ENCODE data around the gene AHI1.

Gene AHI1

DNA sequence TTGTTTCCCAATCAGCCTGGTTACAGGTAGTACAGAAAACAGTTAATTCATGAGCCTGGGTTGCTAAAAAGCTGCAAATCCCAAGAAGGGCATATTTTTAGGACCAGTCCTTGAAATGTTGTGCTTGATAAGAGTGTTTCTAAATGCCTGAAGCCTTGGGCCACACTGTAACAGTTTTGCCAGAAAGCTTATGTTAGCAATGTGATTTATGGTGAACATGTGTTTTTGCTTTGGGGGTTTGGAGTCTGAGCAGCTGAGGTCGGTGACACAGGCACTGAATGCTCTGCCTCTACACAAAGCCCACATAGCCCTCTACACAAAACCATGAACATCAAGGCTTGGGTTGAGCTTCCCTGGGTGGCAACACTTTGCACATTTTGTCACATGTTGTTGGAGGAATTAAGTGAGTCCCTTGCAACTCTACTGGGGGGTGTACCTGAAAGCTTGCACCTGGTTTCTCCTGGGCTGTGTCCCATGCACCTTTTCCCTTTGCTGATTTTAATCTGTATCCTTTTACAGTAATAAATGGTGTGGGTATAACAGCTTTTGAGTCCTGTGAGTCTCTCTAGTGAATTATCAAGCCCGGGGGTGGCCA, 22.2 kb downstream of the AHI1 start:
- ATAC-seq (replicated peaks; ENCODE audit: extremely low read depth, poor library complexity, severe bottlenecking) (no peak), DNase-seq (ENCODE audit: low spot score in 2 of 2) (no peak)
- Mint-ChIP-seq H3K27ac (ENCODE audit: low read depth) (no peak overlapping the region), H3K36me3 (ENCODE audit: insufficient read depth) (peaks cover 2% of the 10 kb centered on the region), H3K27me3 (no peaks in the 10 kb centered on the region), H3K4me1 (no peaks in the 10 kb centered on the region), H3K9me3 (no peaks in the 10 kb centered on the region), H3K4me3 (no peak overlapping the region)

DNA sequence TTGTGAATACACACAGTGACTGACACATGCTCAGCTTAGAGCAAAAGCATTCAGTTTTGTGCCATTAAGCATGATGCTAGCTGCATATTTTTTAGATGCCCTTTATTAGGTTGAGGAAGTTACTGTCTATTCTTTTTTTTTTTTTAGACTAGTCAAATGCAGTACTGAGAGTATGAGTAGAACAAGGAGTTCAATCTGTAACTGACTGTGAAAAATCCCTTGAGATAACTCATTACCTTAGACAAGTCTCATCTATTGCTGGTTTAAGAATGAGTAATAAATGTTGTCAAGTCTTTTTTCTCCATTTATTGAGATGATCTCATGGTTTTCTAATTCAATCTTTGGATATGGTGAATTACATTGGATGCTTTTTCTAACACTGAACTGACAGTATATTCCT, 23.2 kb downstream of the AHI1 start:
- Mint-ChIP-seq H3K4me3 (no peak overlapping the region), H3K27me3 (no peaks in the 10 kb centered on the region), H3K4me1 (no peaks in the 10 kb centered on the region), H3K27ac (ENCODE audit: low read depth) (no peak overlapping the region), H3K9me3 (no peaks in the 10 kb centered on the region), H3K36me3 (ENCODE audit: insufficient read depth) (peaks cover 2% of the 10 kb centered on the region)
- no peak for DNase-seq (ENCODE audit: low spot score in 2 of 2)
- no peak for ATAC-seq (replicated peaks; ENCODE audit: extremely low read depth, poor library complexity, severe bottlenecking)

DNA sequence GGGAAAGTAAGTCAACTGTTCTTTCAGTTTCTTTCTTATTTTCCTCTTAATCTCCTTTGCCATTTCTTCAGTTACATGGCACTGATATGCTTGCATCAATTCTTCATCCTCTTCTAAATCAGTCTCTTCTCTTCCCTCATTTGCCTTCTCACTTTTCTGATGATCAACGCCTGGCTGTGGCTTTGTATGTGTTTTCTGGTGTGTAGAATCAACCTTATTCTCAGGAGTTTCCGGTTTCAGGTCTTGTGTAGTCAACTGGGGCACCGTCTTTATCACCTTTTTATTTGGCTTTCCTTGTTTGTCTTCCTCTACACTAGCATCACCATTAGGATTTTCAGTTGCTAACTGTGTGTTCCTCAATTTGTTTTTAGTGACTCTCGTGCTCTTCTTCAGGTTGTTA, 31.6 kb downstream of the AHI1 start:
- H3K4me3 Mint-ChIP-seq = no peak overlapping the region
- H3K4me1 Mint-ChIP-seq = peaks cover 6% of the 10 kb centered on the region
- no peak for ATAC-seq (replicated peaks; ENCODE audit: extremely low read depth, poor library complexity, severe bottlenecking)
- DNase-seq (ENCODE audit: low spot score in 2 of 2) = no peak
- H3K36me3 Mint-ChIP-seq (ENCODE audit: insufficient read depth) = peaks cover 2% of the 10 kb centered on the region
- no peaks in the 10 kb centered on the region for H3K27me3 Mint-ChIP-seq
- H3K9me3 Mint-ChIP-seq = no peaks in the 10 kb centered on the region
- H3K27ac Mint-ChIP-seq (ENCODE audit: low read depth) = no peak overlapping the region

DNA sequence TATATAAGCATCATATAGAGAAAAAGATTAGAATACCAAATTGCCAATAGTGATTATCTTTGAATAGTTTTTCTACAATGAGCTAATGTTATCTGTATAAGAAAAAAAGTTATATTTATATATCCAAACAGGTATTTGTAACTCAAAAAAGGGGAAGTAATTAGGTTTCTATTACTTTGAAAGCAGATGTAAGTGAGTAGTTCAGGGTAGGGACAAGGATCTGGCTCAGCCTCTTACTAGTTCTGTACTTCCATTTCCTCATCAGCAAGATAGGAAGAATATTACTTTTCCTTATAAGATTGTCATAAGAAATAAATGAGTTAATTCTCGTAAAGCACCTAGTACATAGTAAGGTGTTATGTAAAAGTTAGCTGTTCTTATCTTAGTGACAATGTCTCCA, 32.2 kb downstream of the AHI1 start:
- H3K4me3 Mint-ChIP-seq = no peak overlapping the region
- H3K36me3 Mint-ChIP-seq (ENCODE audit: insufficient read depth) = peaks cover 2% of the 10 kb centered on the region
- H3K9me3 Mint-ChIP-seq = no peaks in the 10 kb centered on the region
- no peaks in the 10 kb centered on the region for H3K27me3 Mint-ChIP-seq
- H3K4me1 Mint-ChIP-seq = peaks cover 9% of the 10 kb centered on the region
- ATAC-seq (replicated peaks; ENCODE audit: extremely low read depth, poor library complexity, severe bottlenecking) (no peak), DNase-seq (ENCODE audit: low spot score in 2 of 2) (no peak)
- no peak overlapping the region for H3K27ac Mint-ChIP-seq (ENCODE audit: low read depth)

DNA sequence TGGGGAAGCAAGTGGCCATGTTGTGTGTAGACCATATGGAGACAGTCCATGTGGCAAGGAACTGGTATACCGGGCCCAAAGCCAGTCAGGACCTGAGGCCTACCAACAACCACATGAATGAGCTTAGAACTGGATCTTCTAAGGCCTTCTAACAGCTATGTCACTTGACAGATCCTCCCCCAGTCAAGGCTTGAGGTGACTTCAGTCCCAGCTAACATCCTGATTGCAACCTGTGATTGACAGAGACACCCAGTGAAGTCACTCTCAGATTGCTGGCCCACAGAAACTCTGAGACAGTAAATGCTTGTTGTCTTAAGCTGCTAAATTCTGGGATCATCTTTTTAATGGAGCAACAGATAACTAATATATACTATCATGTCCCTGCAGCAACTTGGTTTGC, 32.9 kb downstream of the AHI1 start:
- H3K4me3 Mint-ChIP-seq = no peak overlapping the region
- H3K27ac Mint-ChIP-seq (ENCODE audit: low read depth) = no peak overlapping the region
- DNase-seq (ENCODE audit: low spot score in 2 of 2) (no peak), ATAC-seq (replicated peaks; ENCODE audit: extremely low read depth, poor library complexity, severe bottlenecking) (no peak)
- no peaks in the 10 kb centered on the region for H3K27me3 Mint-ChIP-seq
- no peaks in the 10 kb centered on the region for H3K9me3 Mint-ChIP-seq
- H3K4me1 Mint-ChIP-seq = peaks cover 11% of the 10 kb centered on the region
- H3K36me3 Mint-ChIP-seq (ENCODE audit: insufficient read depth) = peaks cover 2% of the 10 kb centered on the region

DNA sequence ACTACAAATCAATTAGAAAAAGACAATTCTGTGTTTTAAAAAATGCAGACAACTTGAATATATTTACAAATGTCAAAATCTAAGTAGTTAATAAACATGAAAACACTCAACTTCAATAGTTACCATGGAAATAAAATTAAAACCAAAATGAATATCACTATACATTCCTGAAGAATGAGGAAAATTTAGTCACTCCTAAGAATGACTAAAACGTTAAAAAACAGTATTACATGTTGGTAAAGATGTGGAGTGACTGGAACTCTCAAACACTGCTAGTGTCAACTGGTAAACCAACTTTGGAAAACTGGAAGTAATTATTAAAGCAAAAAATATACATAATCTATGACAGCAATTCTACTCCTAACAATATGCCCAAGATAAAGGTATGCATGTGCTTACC, 36.3 kb downstream of the AHI1 start:
- Mint-ChIP-seq H3K27ac (ENCODE audit: low read depth) (no peak overlapping the region), H3K27me3 (no peaks in the 10 kb centered on the region), H3K4me1 (peaks cover 11% of the 10 kb centered on the region), H3K9me3 (no peaks in the 10 kb centered on the region), H3K36me3 (ENCODE audit: insufficient read depth) (peaks cover 4% of the 10 kb centered on the region), H3K4me3 (no peak overlapping the region)
- no peak for ATAC-seq (replicated peaks; ENCODE audit: extremely low read depth, poor library complexity, severe bottlenecking)
- no peak for DNase-seq (ENCODE audit: low spot score in 2 of 2)

DNA sequence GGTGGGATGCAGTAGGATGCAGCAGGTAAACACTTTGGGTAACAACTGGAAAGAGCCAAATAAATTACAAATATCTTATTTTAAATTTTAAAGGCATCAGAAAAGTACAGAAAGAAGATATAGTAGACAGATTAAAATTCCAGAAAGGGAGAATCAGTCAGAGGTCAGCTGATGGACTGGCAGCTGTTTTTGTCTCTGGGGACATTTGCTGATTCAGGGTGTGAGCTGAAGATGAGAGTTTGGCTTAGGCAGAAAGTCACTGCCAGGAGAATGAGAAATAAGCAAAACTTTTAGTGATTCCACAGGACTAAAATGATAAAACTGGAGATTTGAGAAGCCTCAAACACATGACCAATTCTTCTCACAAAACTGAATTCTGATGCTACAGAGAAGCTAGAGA, 39.5 kb downstream of the AHI1 start:
- ATAC-seq (replicated peaks; ENCODE audit: extremely low read depth, poor library complexity, severe bottlenecking) (no peak), DNase-seq (ENCODE audit: low spot score in 2 of 2) (no peak)
- Mint-ChIP-seq H3K4me1 (peaks cover 5% of the 10 kb centered on the region), H3K27me3 (no peaks in the 10 kb centered on the region), H3K27ac (ENCODE audit: low read depth) (no peak overlapping the region), H3K4me3 (no peak overlapping the region), H3K9me3 (no peaks in the 10 kb centered on the region), H3K36me3 (ENCODE audit: insufficient read depth) (peaks cover 4% of the 10 kb centered on the region)

DNA sequence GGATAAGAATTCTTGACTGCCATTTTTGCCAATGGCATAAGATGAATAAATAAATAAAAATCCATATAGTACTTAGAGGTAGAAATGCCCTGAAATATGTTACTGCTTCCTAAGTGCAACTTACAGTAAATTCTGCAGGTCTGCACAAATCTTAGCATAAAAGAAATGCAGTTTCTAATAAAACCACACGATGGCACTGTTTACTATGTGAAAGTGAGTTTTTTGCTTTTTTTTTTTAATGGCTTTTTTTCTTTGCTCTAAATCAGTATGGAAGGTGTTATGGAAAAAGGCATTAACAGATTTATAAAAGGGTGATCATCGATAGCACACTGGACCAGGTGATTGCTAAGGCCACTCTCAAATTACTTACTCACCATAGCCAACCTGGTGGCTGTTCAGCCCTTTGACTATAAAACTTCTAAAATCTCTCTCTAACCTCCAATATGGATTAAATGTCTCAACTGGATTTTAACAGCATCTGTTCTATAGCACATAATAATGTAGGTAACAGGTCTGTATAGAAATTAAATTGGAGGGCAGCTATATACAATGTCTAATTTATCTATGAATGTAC, 45.8 kb downstream of the AHI1 start:
- no peaks in the 10 kb centered on the region for H3K4me1 Mint-ChIP-seq
- ATAC-seq (replicated peaks; ENCODE audit: extremely low read depth, poor library complexity, severe bottlenecking) (no peak), DNase-seq (ENCODE audit: low spot score in 2 of 2) (no peak)
- no peaks in the 10 kb centered on the region for H3K36me3 Mint-ChIP-seq (ENCODE audit: insufficient read depth)
- H3K9me3 Mint-ChIP-seq = no peaks in the 10 kb centered on the region
- H3K27me3 Mint-ChIP-seq = no peaks in the 10 kb centered on the region
- H3K4me3 Mint-ChIP-seq = no peak overlapping the region
- no peak overlapping the region for H3K27ac Mint-ChIP-seq (ENCODE audit: low read depth)

DNA sequence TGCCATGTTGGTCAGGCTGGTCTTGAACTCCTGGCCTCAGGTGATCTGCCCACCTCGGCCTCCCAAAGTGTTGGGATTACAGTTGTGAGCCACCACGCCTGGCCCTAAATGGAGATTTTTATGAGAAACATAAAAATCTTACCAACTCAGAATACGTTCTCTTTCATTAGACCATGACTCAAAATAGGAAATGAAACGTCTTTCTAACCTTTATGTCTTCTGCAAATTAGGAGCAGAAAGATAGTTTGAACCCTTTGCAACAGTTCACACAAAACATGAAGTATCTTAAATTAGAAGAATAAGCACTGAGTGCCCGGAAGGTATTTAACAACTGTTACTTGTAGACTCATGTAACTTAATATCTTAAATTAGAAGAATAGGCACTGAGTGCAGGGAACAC, 48.3 kb downstream of the AHI1 start:
- Mint-ChIP-seq H3K4me1 (no peaks in the 10 kb centered on the region), H3K27ac (ENCODE audit: low read depth) (no peak overlapping the region), H3K36me3 (ENCODE audit: insufficient read depth) (peaks cover 1% of the 10 kb centered on the region), H3K4me3 (no peak overlapping the region), H3K9me3 (no peaks in the 10 kb centered on the region), H3K27me3 (no peaks in the 10 kb centered on the region)
- DNase-seq (ENCODE audit: low spot score in 2 of 2) (no peak), ATAC-seq (replicated peaks; ENCODE audit: extremely low read depth, poor library complexity, severe bottlenecking) (no peak)

DNA sequence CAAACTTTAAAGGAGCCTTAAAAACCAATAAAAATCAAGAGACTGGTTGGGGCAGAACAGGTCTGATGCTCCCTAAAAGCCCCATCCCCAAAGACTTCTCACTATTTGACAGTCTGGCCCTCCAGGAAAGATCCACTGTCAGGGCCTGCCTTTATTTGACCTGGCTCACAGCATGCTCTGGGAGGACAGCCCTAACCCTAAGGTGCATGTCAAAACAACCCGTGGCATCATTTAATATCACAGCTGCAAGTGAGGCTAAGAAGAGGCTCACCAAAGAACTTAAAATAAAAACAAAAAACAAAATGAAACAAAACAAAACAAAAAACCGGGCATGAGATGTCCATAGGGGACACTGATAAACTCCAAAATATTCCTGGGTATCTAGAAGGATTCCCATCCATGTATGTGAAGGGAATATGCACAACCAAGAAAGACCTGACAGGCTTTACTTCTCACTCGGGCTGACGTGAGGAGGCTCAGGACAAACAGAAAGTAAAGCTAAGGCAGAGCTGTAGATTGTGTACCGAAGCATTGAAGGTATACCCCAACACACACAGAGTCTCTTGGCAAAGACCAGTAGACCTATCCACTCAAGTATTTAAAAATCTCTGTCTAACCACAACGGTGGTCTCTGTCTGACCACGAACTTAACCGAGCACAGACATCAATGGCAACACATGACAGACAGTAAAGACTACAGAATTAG, 57.3 kb downstream of the AHI1 start:
- H3K9me3 Mint-ChIP-seq = no peaks in the 10 kb centered on the region
- DNase-seq (ENCODE audit: low spot score in 2 of 2) (no peak), ATAC-seq (replicated peaks; ENCODE audit: extremely low read depth, poor library complexity, severe bottlenecking) (peak; percentile 49)
- peak overlapping the region; percentile 19 for H3K4me3 Mint-ChIP-seq
- H3K36me3 Mint-ChIP-seq (ENCODE audit: insufficient read depth) = no peaks in the 10 kb centered on the region
- H3K4me1 Mint-ChIP-seq = peaks cover 5% of the 10 kb centered on the region
- peak overlapping the region; percentile 70 for H3K27ac Mint-ChIP-seq (ENCODE audit: low read depth)
- no peaks in the 10 kb centered on the region for H3K27me3 Mint-ChIP-seq

DNA sequence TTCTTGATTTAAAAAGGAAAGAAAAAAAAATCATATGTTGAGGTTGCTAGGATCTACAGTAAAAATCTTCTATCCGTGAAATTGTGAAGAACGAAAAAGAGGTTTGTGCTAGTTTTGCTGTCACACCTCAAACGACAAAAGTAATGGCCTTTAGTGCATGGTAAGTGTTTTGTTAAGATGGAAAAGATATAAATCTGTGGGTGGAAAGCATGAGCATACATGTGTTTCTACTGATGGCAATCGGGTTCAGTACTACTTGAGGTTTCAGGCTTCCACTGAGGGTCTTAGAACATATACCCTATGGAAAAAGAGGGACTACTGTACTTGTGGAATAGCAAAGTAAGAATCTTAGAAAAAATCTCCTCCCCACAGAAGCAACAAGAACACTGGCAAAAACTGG, 58.0 kb downstream of the AHI1 start:
- Mint-ChIP-seq H3K4me3 (no peak overlapping the region), H3K4me1 (peaks cover 5% of the 10 kb centered on the region), H3K27me3 (no peaks in the 10 kb centered on the region), H3K9me3 (no peaks in the 10 kb centered on the region), H3K27ac (ENCODE audit: low read depth) (no peak overlapping the region), H3K36me3 (ENCODE audit: insufficient read depth) (no peaks in the 10 kb centered on the region)
- ATAC-seq (replicated peaks; ENCODE audit: extremely low read depth, poor library complexity, severe bottlenecking) (no peak), DNase-seq (ENCODE audit: low spot score in 2 of 2) (no peak)

DNA sequence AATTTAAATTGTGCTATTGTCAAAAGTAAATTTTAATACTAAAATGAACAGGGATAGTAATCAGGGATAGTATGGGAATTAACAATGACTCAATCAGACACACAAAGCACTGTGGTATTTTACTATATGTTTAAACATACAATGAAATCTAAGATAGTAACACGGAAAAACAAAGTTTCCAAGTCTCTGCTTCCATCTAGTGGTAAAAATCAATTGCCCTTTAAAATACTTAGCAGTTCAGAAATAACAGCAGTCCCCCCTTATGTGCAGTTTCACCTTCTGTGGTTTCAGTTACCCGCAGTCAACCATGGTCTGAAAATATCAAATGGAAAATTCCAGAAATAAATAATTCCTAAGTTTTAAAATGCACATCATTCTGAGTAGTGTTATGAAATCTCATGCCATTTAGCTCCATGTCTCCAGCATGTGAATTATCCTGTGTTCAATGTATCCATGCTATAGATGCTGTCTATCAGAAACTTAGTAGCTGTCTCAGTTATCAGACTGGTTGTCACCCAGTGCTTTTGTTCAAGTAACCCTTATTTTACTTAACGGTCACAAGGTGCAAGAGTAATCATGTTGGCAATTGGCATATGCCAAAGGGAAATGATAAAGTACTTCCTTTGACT, 58.5 kb downstream of the AHI1 start:
- ATAC-seq (replicated peaks; ENCODE audit: extremely low read depth, poor library complexity, severe bottlenecking) (peak; percentile 28), DNase-seq (ENCODE audit: low spot score in 2 of 2) (no peak)
- Mint-ChIP-seq H3K4me3 (no peak overlapping the region), H3K36me3 (ENCODE audit: insufficient read depth) (no peaks in the 10 kb centered on the region), H3K9me3 (no peaks in the 10 kb centered on the region), H3K27ac (ENCODE audit: low read depth) (peak overlapping the region; percentile 4), H3K4me1 (peaks cover 5% of the 10 kb centered on the region), H3K27me3 (no peaks in the 10 kb centered on the region)

DNA sequence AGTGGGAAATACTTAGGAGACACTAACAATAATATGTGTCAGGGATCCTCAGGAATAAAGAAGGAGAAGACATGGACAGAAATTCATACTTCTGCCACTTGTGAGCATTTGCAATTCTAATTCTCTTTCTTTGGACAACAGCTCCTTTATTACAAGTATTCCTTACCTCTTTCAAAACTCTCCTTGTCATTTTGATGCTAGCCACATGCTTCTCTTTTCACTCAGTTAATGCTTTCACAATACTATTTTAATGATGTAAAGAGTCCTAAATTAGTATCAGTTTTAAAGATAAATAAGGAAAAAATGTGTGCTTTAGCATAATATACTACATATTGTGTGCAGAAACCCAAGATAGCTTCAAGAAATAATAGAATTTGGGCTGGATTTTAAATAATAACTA, 62.5 kb downstream of the AHI1 start:
- Mint-ChIP-seq H3K36me3 (ENCODE audit: insufficient read depth) (peaks cover under 1% of the 10 kb centered on the region), H3K4me3 (no peak overlapping the region)
- no peak for DNase-seq (ENCODE audit: low spot score in 2 of 2)

More for the DNA sequence above, 62.5 kb downstream of the AHI1 start:
- H3K9me3 Mint-ChIP-seq = no peaks in the 10 kb centered on the region
- H3K4me1 Mint-ChIP-seq = peaks cover 5% of the 10 kb centered on the region
- no peak overlapping the region for H3K27ac Mint-ChIP-seq (ENCODE audit: low read depth)
- H3K27me3 Mint-ChIP-seq = no peaks in the 10 kb centered on the region
- no peak for ATAC-seq (replicated peaks; ENCODE audit: extremely low read depth, poor library complexity, severe bottlenecking)
